Measurements from ENCODE around the gene TMC1.

Gene TMC1

DNA sequence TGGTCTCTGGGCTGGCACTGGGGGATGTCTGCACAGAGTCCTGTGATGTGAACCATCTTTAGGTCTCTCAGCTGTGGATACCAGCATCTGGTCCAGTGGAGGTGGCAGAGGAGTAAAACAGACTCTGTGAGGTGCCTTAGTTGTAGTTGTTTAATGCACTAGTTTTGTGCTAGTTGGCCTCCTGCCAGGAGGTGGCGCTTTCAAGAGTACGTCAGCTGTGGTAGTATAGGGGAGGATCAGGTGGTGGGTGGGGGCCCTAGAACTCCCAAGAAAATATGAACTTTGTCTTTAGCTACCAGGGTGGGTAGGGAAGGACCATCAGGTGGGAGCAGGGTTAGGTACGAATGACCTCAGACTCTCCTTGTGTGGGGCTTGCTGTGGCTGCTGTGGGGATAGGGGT, 197.1 kb downstream of the TMC1 start:
- H3K36me3 ChIP-seq (ENCODE audit: control insufficient read depth in 2 of 2, insufficient read depth in 1 of 2, low read length in 2 of 2), result no peaks in the 10 kb centered on the region
- TF ChIP-seq ZNF223 (tag by site-specific recombination; IDR thresholded peaks at IDR 0.05) (no peak), ZNF341 (tag by site-specific recombination; IDR thresholded peaks at IDR 0.05; ENCODE audit: low read depth) (no peak), ZNF610 (tag by site-specific recombination; IDR thresholded peaks at IDR 0.05; ENCODE audit: borderline replicate concordance) (no peak), ZNF501 (tag by site-specific recombination; IDR thresholded peaks at IDR 0.05) (no peak), ZNF146 (tag by site-specific recombination; IDR thresholded peaks at IDR 0.05) (no peak), ZNF596 (tag by site-specific recombination; IDR thresholded peaks at IDR 0.05) (no peak), IKZF3 (tag by site-specific recombination; IDR thresholded peaks at IDR 0.05) (no peak), ZNF776 (tag by site-specific recombination; IDR thresholded peaks at IDR 0.05; ENCODE audit: borderline replicate concordance) (no peak), ZNF707 (tag by site-specific recombination; IDR thresholded peaks at IDR 0.05) (no peak), ATF2 (tag by site-specific recombination; IDR thresholded peaks at IDR 0.05; ENCODE audit: low read depth) (no peak), ZNF133 (tag by site-specific recombination; IDR thresholded peaks at IDR 0.05) (no peak), ZNF211 (tag by site-specific recombination; IDR thresholded peaks at IDR 0.05; ENCODE audit: low read depth) (no peak), ZNF473 (tag by site-specific recombination; IDR thresholded peaks at IDR 0.05) (no peak)
- TF ChIP-seq, protein P1, sequence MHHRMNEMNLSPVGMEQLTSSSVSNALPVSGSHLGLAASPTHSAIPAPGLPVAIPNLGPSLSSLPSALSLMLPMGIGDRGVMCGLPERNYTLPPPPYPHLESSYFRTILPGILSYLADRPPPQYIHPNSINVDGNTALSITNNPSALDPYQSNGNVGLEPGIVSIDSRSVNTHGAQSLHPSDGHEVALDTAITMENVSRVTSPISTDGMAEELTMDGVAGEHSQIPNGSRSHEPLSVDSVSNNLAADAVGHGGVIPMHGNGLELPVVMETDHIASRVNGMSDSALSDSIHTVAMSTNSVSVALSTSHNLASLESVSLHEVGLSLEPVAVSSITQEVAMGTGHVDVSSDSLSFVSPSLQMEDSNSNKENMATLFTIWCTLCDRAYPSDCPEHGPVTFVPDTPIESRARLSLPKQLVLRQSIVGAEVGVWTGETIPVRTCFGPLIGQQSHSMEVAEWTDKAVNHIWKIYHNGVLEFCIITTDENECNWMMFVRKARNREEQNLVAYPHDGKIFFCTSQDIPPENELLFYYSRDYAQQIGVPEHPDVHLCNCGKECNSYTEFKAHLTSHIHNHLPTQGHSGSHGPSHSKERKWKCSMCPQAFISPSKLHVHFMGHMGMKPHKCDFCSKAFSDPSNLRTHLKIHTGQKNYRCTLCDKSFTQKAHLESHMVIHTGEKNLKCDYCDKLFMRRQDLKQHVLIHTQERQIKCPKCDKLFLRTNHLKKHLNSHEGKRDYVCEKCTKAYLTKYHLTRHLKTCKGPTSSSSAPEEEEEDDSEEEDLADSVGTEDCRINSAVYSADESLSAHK (tag by site-specific recombination; IDR thresholded peaks at IDR 0.05), result no peak
- TF ChIP-seq, protein P2, sequence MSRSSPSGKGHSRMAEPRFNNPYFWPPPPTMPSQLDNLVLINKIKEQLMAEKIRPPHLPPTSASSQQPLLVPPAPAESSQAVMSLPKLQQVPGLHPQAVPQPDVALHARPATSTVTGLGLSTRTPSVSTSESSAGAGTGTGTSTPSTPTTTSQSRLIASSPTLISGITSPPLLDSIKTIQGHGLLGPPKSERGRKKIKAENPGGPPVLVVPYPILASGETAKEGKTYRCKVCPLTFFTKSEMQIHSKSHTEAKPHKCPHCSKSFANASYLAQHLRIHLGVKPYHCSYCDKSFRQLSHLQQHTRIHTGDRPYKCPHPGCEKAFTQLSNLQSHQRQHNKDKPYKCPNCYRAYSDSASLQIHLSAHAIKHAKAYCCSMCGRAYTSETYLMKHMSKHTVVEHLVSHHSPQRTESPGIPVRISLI (tag by site-specific recombination; IDR thresholded peaks at IDR 0.05), result no peak
- POLR2A ChIA-PET, result no interaction called here
- no peak overlapping the region for H3K27ac ChIP-seq (ENCODE audit: extremely low read depth, low read depth, low read length)
- CTCF ChIA-PET, result interaction anchor here (0.6 to 1.2 kb wide), 6 partner anchors 9 to 1911 kb away, joined by 3 to 4 read pairs (median 3); no protein-coding TSS in a partner anchor
- H3K9me3 ChIP-seq (ENCODE audit: control insufficient read depth, insufficient read depth, low read depth, low read length), result no peaks in the 10 kb centered on the region
- H3K4me3 ChIP-seq (ENCODE audit: low read depth, low read length), result no peak overlapping the region
- H3K4me1 ChIP-seq (ENCODE audit: control insufficient read depth, insufficient read depth, low read length), result no peaks in the 10 kb centered on the region

DNA sequence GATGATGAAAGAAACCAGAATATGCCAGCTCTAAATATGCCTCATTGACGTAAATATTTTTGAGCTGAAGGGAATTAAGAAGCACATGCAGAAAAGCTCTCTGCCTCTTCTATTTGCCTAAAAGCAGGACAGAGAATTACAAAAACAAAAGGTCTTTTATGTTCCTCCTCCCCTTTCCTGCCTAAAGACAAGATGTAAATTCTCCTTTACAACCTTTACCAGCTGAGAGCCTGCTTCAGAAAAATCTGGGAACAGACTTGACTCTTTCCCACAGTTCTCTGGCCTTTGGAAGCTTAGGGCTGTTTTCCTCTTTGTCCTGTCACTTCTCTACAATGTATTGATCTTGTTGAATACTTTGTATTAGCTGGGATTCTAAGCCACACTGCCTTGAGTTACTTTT, 199.7 kb downstream of the TMC1 start:
- Histone ChIP-seq H3K4me1 (ENCODE audit: control insufficient read depth, insufficient read depth, low read length) (no peaks in the 10 kb centered on the region), H3K36me3 (ENCODE audit: control insufficient read depth in 2 of 2, insufficient read depth in 1 of 2, low read length in 2 of 2) (no peaks in the 10 kb centered on the region), H3K27ac (ENCODE audit: extremely low read depth, low read depth, low read length) (no peak overlapping the region), H3K9me3 (ENCODE audit: control insufficient read depth, insufficient read depth, low read depth, low read length) (no peaks in the 10 kb centered on the region), H3K4me3 (ENCODE audit: low read depth, low read length) (no peak overlapping the region)
- TF ChIP-seq BCL11B (tag by site-specific recombination; IDR thresholded peaks at IDR 0.05; ENCODE audit: low read depth), result no peak
- TF ChIP-seq KLF10 (tag by site-specific recombination; IDR thresholded peaks at IDR 0.05), result no peak
- no peak for TF ChIP-seq GLI4 (tag by site-specific recombination; IDR thresholded peaks at IDR 0.05)
- no peak for TF ChIP-seq ZNF777 (tag by site-specific recombination; IDR thresholded peaks at IDR 0.05; ENCODE audit: borderline replicate concordance)
- TF ChIP-seq ZNF23 (tag by site-specific recombination; IDR thresholded peaks at IDR 0.05; ENCODE audit: borderline replicate concordance), result no peak
- TF ChIP-seq ZNF571 (tag by site-specific recombination; IDR thresholded peaks at IDR 0.05), result no peak
- no peak for TF ChIP-seq ZNF701 (tag by site-specific recombination; IDR thresholded peaks at IDR 0.05)
- TF ChIP-seq, protein P3, sequence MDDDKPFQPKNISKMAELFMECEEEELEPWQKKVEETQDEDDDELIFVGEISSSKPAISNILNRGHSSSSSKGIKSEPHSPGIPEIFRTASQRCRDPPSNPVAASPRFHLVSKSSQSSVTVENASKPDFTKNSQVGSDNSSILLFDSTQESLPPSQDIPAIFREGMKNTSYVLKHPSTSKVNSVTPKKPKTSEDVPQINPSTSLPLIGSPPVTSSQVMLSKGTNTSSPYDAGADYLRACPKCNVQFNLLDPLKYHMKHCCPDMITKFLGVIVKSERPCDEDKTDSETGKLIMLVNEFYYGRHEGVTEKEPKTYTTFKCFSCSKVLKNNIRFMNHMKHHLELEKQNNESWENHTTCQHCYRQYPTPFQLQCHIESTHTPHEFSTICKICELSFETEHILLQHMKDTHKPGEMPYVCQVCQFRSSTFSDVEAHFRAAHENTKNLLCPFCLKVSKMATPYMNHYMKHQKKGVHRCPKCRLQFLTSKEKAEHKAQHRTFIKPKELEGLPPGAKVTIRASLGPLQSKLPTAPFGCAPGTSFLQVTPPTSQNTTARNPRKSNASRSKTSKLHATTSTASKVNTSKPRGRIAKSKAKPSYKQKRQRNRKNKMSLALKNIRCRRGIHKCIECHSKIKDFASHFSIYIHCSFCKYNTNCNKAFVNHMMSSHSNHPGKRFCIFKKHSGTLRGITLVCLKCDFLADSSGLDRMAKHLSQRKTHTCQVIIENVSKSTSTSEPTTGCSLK (tag by site-specific recombination; IDR thresholded peaks at IDR 0.05), result no peak
- TF ChIP-seq, protein P4, sequence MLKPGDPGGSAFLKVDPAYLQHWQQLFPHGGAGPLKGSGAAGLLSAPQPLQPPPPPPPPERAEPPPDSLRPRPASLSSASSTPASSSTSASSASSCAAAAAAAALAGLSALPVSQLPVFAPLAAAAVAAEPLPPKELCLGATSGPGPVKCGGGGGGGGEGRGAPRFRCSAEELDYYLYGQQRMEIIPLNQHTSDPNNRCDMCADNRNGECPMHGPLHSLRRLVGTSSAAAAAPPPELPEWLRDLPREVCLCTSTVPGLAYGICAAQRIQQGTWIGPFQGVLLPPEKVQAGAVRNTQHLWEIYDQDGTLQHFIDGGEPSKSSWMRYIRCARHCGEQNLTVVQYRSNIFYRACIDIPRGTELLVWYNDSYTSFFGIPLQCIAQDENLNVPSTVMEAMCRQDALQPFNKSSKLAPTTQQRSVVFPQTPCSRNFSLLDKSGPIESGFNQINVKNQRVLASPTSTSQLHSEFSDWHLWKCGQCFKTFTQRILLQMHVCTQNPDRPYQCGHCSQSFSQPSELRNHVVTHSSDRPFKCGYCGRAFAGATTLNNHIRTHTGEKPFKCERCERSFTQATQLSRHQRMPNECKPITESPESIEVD (tag by site-specific recombination; IDR thresholded peaks at IDR 0.05), result no peak
- no peak for TF ChIP-seq ATF2 (tag by site-specific recombination; IDR thresholded peaks at IDR 0.05; ENCODE audit: low read depth)
- no peak for TF ChIP-seq ZNF341 (tag by site-specific recombination; IDR thresholded peaks at IDR 0.05; ENCODE audit: low read depth)
- ChIA-PET CTCF (interaction anchor here (0.6 to 1.6 kb wide), 2 partner anchors 32 to 101 kb away, joined by 4 to 6 read pairs; no protein-coding TSS in a partner anchor), POLR2A (no interaction called here)
